Adrenal gland (tissue), 5 donors: ENCODE data around the gene NUP210.

Experiments
- CTCF ChIP-seq, 6 experiments: fragments of 450-650 bp in 4 of 6; fragments of 200-600 bp in 2 of 6; sonication (generic) in 1 of 6; IDR thresholded peaks; 1 replicate in 5 of 6; 2 replicates in 1 of 6; pipeline versions ENCODE4 v1.5.1 to v1.8.0; 2016 to 2021; ENCODE audit warnings: antibody characterized with exemption in 6 of 6, mild to moderate bottlenecking in 2 of 6, moderate library complexity in 1 of 6
- POLR2A ChIP-seq, 2 donors: fragments of 450-650 bp; IDR thresholded peaks; one replicate each; pipeline ENCODE4 v1.6.1; 2017; ENCODE audit warnings: antibody characterized with exemption in 2 of 2, mild to moderate bottlenecking in 2 of 2, moderate library complexity in 1 of 2
- donor health status: DM: no; HTN: no; CAD: no.

- TF ChIP-seq POLR2A (IDR thresholded peaks at IDR 0.05), result no peak
- no peak for TF ChIP-seq CTCF (IDR thresholded peaks at IDR 0.05)
Measured at GRCh38 chr3:13370609-13371008, 49.5 kb downstream of the NUP210 start.
